GM23248 (cell line): Measurements from ENCODE around the gene HAPLN1. TPM values are rescaled to one million over a fixed set of nuclear protein-coding genes. Genes with fewer than 3 reads are reported as not detected.

Experiments
- DNase-seq: peaks from one replicate; pipeline ENCODE4 v3.0.0-alpha.2; 2015
- H2AFZ ChIP-seq: fragments of 200-600 bp; sonication (generic); 2 replicates; pipeline ENCODE4 v1.6.1; 2016; ENCODE audit warnings: antibody characterized with exemption
- H3F3A ChIP-seq: fragments of 200-600 bp; sonication (generic); 2 replicates; pipeline ENCODE4 v1.6.1; 2016; ENCODE audit warnings: mild to moderate bottlenecking, antibody characterized with exemption, mixed run types; ENCODE audit not compliant: insufficient read depth
- H3K27ac ChIP-seq: fragments of 200-600 bp; sonication (generic); 2 replicates; pipeline ENCODE4 v1.5.1; 2016; ENCODE audit warnings: mild to moderate bottlenecking
- H3K27me3 ChIP-seq: fragments of 200-600 bp; sonication (generic); replicated peaks from 2 replicates; pipeline ENCODE4 v1.6.1; 2016; ENCODE audit warnings: mild to moderate bottlenecking; ENCODE audit not compliant: insufficient read depth
- H3K36me3 ChIP-seq: fragments of 200-600 bp; sonication (generic); 2 replicates; pipeline ENCODE4 v1.6.1; 2016; ENCODE audit warnings: low read depth, mild to moderate bottlenecking
- H3K4me1 ChIP-seq: fragments of 200-600 bp; sonication (generic); 2 replicates; pipeline ENCODE4 v1.6.1; 2016; ENCODE audit warnings: mild to moderate bottlenecking; ENCODE audit not compliant: insufficient read depth
- H3K4me2 ChIP-seq: fragments of 200-600 bp; sonication (generic); one replicate; pipeline ENCODE4 v1.6.1; 2016; ENCODE audit warnings: mild to moderate bottlenecking; ENCODE audit not compliant: unreplicated experiment
- H3K4me3 ChIP-seq: fragments of 200-600 bp; sonication (generic); 2 replicates; pipeline ENCODE4 v1.5.1; 2016; ENCODE audit warnings: mild to moderate bottlenecking
- H3K79me2 ChIP-seq: fragments of 200-600 bp; sonication (generic); 2 replicates; pipeline ENCODE4 v1.6.1; 2016; ENCODE audit warnings: mild to moderate bottlenecking; ENCODE audit not compliant: insufficient read depth
- H3K9ac ChIP-seq: fragments of 200-600 bp; sonication (generic); 2 replicates; pipeline ENCODE4 v1.6.1; 2016; ENCODE audit warnings: mild to moderate bottlenecking
- H3K9me2 ChIP-seq: fragments of 200-600 bp; sonication (generic); 2 replicates; pipeline ENCODE4 v1.6.1; 2016; ENCODE audit warnings: mixed run types, mild to moderate bottlenecking, moderate library complexity; ENCODE audit not compliant: insufficient read depth
- H3K9me3 ChIP-seq: fragments of 200-600 bp; sonication (generic); one replicate; pipeline ENCODE4 v1.6.1; 2017; ENCODE audit warnings: low read depth
- H4K20me1 ChIP-seq: fragments of 200-600 bp; sonication (generic); 2 replicates; pipeline ENCODE4 v1.6.0; 2016; ENCODE audit not compliant: insufficient read depth
- EZH2 ChIP-seq: fragments of 200-600 bp; sonication (generic); IDR thresholded peaks from 2 replicates; pipeline ENCODE4 v1.6.1; 2018; ENCODE audit warnings: antibody characterized with exemption, mild to moderate bottlenecking; ENCODE audit not compliant: insufficient read depth, poor library complexity, severe bottlenecking
- EZH2phosphoT487 ChIP-seq: fragments of 200-600 bp; sonication (generic); IDR thresholded peaks from 2 replicates; pipeline ENCODE4 v1.6.1; 2018; ENCODE audit warnings: antibody characterized with exemption, moderate library complexity, mild to moderate bottlenecking, low read depth; ENCODE audit not compliant: insufficient read depth
- WGBS, 2 experiments: methylation state at CpG; one replicate each; pipeline ENCODE4 v1.1.6; 2015 to 2017; ENCODE audit warnings: low lambda C conversion rate in 2 of 2, low coverage in 1 of 2; ENCODE audit errors: missing lambda C conversion rate in 2 of 2; 5-methylcytosine and 5-hydroxymethylcytosine counted together
- in situ Hi-C: fragments of 300-500 bp; cut with MboI; formaldehyde crosslinking; loops from 2 replicates; pipeline ENCODE4 v1.15.0; 2020
- polyA plus RNA-seq: library from polyadenylated mRNA; unstranded; fragments of >200 nt; fragmentation: Nextera tagmentation; extraction: Ambion mirVana; gene quantifications from 2 replicates; pipeline ENCODE4 v1.2.1, GENCODE V29; 2016
- small RNA-seq: library from RNA; depleted of rRNA; stranded (forward); fragments of <200 nt; gene quantifications from one replicate; pipeline ENCODE3, GENCODE V24; 2014; ENCODE audit warnings: low read depth, low replicate concordance
- total RNA-seq: library from RNA; depleted of rRNA; stranded (reverse); fragments of >200 nt; shearing (Covaris generic); gene quantifications from 2 replicates; pipeline ENCODE4 v1.2.3, GENCODE V29; 2014; rRNA removed

The HAPLN1 gene
- total and polyA plus RNA-seq, 2 experiments from 2014 or later = 49.7 to 77.6 TPM

DNA sequence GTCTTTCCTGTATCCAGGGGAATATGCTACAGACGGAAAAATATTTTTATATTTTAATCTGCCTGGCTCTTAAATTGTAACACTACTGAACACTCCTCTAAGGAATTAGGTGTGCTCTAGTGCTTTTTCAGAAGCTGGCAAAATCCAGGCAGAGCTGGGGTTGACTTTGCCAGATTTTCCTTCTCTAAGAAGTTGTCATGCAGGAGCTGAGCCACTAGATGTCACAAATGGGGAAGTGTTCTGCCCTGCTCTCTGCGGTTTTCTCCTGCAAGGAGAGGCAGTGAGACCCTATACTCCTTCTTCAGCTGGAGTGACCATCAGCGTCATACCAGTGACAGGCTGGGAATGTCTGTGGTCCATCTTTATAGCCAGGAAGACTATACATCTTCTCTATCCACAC, 112.5 kb downstream of the HAPLN1 start:
- H3F3A ChIP-seq = no peaks in the 10 kb centered on the region
- H3K9me2 ChIP-seq = no peaks in the 10 kb centered on the region
- peaks cover 10% of the 10 kb centered on the region; the same call in 1 of the 2 replicates for H3K27me3 ChIP-seq
- DNase-seq = peak; percentile 66
- in situ Hi-C loops = no loop called here
- H3K4me1 ChIP-seq = no peaks in the 10 kb centered on the region
- no peaks in the 10 kb centered on the region for H3K9me3 ChIP-seq
- no peak overlapping the region for H2AFZ ChIP-seq
- no peak overlapping the region for H3K9ac ChIP-seq
- no peaks in the 10 kb centered on the region for H3K79me2 ChIP-seq
- no peak overlapping the region for H3K4me3 ChIP-seq
- H4K20me1 ChIP-seq = no peaks in the 10 kb centered on the region
- H3K36me3 ChIP-seq = no peaks in the 10 kb centered on the region
- H3K4me2 ChIP-seq = no peak overlapping the region
- 15 to 21% methylated on average over 3 of the region's 3 CpGs for WGBS, 2 experiments
- TF ChIP-seq EZH2phosphoT487 (no peak), EZH2 (no peak)
- no peak overlapping the region for H3K27ac ChIP-seq

DNA sequence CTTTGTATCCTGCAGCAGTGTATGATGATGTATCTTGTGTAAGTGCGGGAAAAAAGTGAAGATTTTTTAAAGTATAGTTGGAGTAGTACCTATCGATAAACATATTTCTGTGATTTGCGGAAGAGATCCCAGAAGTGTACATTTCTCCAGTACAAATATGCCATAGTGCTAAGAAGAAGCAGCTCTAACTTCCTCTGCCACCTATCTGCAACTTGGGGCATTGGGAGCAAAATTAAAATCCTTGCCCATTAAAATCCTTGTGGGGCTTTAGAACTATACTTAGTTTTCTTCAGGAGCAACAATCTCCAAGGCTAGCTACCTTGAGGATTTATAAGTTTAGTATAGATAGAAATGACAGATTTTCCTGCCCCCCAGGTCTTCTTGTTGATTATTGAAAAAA, 125.4 kb downstream of the HAPLN1 start:
- H3F3A ChIP-seq = no peaks in the 10 kb centered on the region
- H3K36me3 ChIP-seq = no peaks in the 10 kb centered on the region
- 0 out of 2 replicates have a peak, but pooled peaks cover 4% of the 10 kb centered on the region for H3K27me3 ChIP-seq
- H4K20me1 ChIP-seq = no peaks in the 10 kb centered on the region
- DNase-seq = no peak
- H3K9me3 ChIP-seq = no peaks in the 10 kb centered on the region
- H3K9me2 ChIP-seq = no peaks in the 10 kb centered on the region
- H3K4me2 ChIP-seq = no peak overlapping the region
- in situ Hi-C loops = no loop called here
- no peak overlapping the region for H3K4me3 ChIP-seq
- WGBS, 2 experiments = 91 to 97% methylated on average over 3 of the region's 3 CpGs
- H3K4me1 ChIP-seq = no peaks in the 10 kb centered on the region
- H2AFZ ChIP-seq = no peak overlapping the region
- no peak overlapping the region for H3K27ac ChIP-seq
- H3K9ac ChIP-seq = no peak overlapping the region
- no peak for TF ChIP-seq EZH2phosphoT487
- no peak for TF ChIP-seq EZH2
- no peaks in the 10 kb centered on the region for H3K79me2 ChIP-seq

DNA sequence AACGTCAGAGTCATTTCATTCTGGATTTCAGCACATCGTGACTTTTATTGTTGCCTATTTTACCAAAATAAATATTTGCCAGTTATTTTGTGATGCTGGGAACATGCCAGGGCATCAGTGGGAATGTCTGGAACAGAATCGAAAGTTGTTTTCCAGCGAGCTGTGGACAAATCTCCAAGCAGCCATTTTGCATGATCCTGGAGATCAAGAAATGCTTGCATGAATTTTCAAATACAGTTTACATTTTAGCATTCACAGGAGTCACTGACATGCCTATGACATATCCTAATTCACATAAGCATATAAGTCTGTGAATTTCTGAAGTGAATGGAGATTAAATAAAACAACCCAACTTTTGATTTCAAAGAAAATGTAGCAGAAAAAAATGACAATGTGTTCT, 129.7 kb downstream of the HAPLN1 start:
- H3K79me2 ChIP-seq = no peaks in the 10 kb centered on the region
- no peaks in the 10 kb centered on the region for H3K9me2 ChIP-seq
- no peaks in the 10 kb centered on the region for H4K20me1 ChIP-seq
- H3K4me2 ChIP-seq = peak overlapping the region; percentile 65
- peak overlapping the region; percentile 74 for H2AFZ ChIP-seq
- peaks cover 20% of the 10 kb centered on the region; the same call in 1 of the 2 replicates for H3K4me1 ChIP-seq
- H3K9me3 ChIP-seq = no peaks in the 10 kb centered on the region
- H3K36me3 ChIP-seq = no peaks in the 10 kb centered on the region
- in situ Hi-C loops = no loop called here
- no peaks in the 10 kb centered on the region for H3K27me3 ChIP-seq
- H3F3A ChIP-seq = peaks cover 19% of the 10 kb centered on the region; the same call in 1 of the 2 replicates
- DNase-seq = peak; percentile 22
- TF ChIP-seq EZH2 = no peak
- TF ChIP-seq EZH2phosphoT487 = no peak
- H3K9ac ChIP-seq = peak overlapping the region; percentile 49; the same call in 1 of the 2 replicates
- 3 to 14% methylated on average over 4 of the region's 4 CpGs for WGBS, 2 experiments
- H3K4me3 ChIP-seq = peak overlapping the region; percentile 54
- H3K27ac ChIP-seq = no peak overlapping the region

DNA sequence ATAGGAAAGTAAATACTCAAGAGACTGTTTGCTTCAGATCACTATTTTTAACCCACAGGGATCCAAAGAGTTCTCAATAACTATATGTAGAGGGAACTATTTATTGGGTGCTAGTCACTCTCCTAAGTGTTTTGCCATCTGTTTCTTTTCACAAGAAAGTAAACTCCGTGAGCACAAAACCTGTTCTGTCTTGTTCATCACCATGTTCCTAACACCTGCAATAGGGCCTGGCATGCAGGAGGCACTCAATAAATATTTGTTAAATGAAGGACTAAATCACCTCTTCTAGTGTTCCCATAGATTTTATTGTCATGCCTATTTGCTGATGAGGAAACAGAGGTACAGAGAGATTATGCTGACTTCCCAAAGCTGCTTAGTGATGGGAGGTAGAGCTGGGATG, 130.9 kb downstream of the HAPLN1 start:
- no peaks in the 10 kb centered on the region for H3K9me3 ChIP-seq
- 9 to 29% methylated on average over 1 of the region's 1 CpG for WGBS, 2 experiments
- H3K27ac ChIP-seq = no peak overlapping the region
- no peak for DNase-seq
- H4K20me1 ChIP-seq = no peaks in the 10 kb centered on the region
- H3K9ac ChIP-seq = no peak overlapping the region
- peaks cover 24% of the 10 kb centered on the region for H3F3A ChIP-seq
- no peak overlapping the region for H3K4me3 ChIP-seq
- peaks cover 30% of the 10 kb centered on the region for H3K4me1 ChIP-seq
- no peaks in the 10 kb centered on the region for H3K79me2 ChIP-seq
- H3K9me2 ChIP-seq = no peaks in the 10 kb centered on the region
- TF ChIP-seq EZH2phosphoT487 (no peak), EZH2 (no peak)
- H2AFZ ChIP-seq = no peak overlapping the region
- in situ Hi-C loops = no loop called here
- H3K4me2 ChIP-seq = no peak overlapping the region
- H3K27me3 ChIP-seq = no peaks in the 10 kb centered on the region
- no peaks in the 10 kb centered on the region for H3K36me3 ChIP-seq

Small RNA genes within 50 kb of the gene (small RNA-seq; reads per million reads assigned to genes)
- not detected for gene RN7SKP295
- gene RNU6-620P = not detected

Other genes with a start within 250 kb of the HAPLN1 start
- 241 and 327 TPM in 2 replicates for gene VCAN, start 249.1 kb downstream of the HAPLN1 start, total RNA-seq
- 98.5 and 98.9 TPM in 2 replicates for gene VCAN, start 249.1 kb downstream of the HAPLN1 start, polyA plus RNA-seq